Activated naive CD8-positive, alpha-beta T cell (primary cell): ENCODE data around the gene ASGR2.
"Not testable (repeated sequence)": the region's sequence is repeated elsewhere in the genome, so short reads cannot be mapped to it uniquely, and the experiment has no call there.

ENCODE experiments used
- H3K27ac Mint-ChIP-seq: one replicate; pipeline ENCODE4 v1.8.0; 2021; ENCODE audit warnings: mixed read lengths
- H3K27me3 Mint-ChIP-seq: one replicate; pipeline ENCODE4 v1.8.0; 2021; ENCODE audit warnings: mixed read lengths
- H3K36me3 Mint-ChIP-seq: one replicate; pipeline ENCODE4 v1.8.0; 2021; ENCODE audit warnings: mixed read lengths
- H3K4me1 Mint-ChIP-seq: one replicate; pipeline ENCODE4 v1.8.0; 2021; ENCODE audit warnings: low read depth, mixed read lengths
- H3K4me3 Mint-ChIP-seq: one replicate; pipeline ENCODE4 v1.8.0; 2021; ENCODE audit warnings: mild to moderate bottlenecking, mixed read lengths
- H3K9me3 Mint-ChIP-seq: one replicate; pipeline ENCODE4 v1.8.0; 2021; ENCODE audit warnings: low read depth, mixed read lengths

ASGR2 gene

DNA sequence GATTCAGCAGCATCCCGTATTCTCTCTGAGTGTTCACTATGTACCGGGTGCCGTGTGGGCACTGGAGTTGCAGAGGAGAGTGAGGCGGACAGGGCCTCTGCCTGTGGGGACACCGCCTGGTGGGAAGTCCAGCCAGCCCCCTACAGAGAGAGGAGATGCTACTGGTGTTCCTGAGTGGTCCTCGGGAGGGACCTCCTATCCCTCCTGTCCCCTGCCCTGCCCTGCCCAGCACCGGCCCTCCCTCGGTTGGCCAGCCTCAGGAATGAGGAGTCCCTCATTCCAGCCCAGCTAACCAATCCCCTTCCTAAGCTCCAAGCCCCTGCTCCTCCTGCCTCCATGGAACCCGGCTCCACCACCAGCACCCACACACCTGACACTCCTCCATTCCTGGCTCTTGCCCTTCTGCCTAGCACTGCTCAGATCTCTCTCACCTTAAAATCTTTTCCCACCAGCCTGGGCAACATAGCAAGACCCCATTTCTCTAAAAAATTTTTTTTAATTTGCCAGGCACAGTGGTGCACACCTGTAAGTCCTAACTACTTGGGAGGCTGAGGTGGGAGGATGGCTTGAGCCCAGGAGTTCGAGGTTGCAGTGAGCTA is 2.0 kb downstream of the ASGR2 start:
- Mint-ChIP-seq H3K36me3 (no peaks in the 10 kb centered on the region), H3K27me3 (peaks cover 4% of the 10 kb centered on the region), H3K27ac (no peak overlapping the region), H3K9me3 (no peaks in the 10 kb centered on the region), H3K4me1 (peaks cover 7% of the 10 kb centered on the region), H3K4me3 (no peak overlapping the region)

DNA sequence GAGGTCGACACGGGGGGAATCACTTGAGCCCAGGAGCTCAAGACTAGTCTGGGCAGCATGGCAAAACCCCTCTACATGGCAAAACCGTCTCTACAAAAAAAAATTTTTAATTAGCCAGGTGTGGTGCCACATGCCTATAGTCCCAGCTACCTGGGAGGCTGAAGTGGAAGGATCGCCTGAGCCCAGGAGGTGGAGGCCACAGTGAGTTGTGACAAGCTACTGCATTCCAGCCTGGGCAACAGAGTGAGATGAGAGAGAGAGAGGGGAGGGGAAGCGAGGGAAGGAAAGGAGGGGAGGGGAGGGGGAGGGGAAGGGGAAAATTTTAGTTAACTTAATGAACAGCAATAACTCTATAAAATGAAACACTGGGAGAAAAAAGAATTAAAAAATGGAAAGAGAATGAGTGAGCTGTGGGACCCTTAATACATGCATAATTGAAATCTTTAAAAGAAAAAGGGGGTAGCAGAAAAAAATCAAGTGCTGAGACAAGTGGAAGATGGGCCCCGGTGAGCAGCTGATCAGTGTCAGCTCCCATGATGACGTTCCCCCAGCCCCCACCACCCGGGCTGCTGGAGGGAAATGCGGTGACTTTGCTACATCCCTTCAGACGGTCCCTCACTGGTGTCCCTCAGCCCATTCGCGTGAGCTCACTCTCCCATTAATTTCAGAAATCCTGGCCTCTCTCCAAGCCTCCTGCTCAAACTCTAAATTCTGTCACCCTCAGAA is 2.7 kb downstream of the ASGR2 start:
- H3K4me1 Mint-ChIP-seq = peaks cover 7% of the 10 kb centered on the region
- H3K4me3 Mint-ChIP-seq = no peak overlapping the region
- peaks cover 7% of the 10 kb centered on the region for H3K27me3 Mint-ChIP-seq
- no peak overlapping the region for H3K27ac Mint-ChIP-seq
- no peaks in the 10 kb centered on the region for H3K36me3 Mint-ChIP-seq
- no peaks in the 10 kb centered on the region for H3K9me3 Mint-ChIP-seq

DNA sequence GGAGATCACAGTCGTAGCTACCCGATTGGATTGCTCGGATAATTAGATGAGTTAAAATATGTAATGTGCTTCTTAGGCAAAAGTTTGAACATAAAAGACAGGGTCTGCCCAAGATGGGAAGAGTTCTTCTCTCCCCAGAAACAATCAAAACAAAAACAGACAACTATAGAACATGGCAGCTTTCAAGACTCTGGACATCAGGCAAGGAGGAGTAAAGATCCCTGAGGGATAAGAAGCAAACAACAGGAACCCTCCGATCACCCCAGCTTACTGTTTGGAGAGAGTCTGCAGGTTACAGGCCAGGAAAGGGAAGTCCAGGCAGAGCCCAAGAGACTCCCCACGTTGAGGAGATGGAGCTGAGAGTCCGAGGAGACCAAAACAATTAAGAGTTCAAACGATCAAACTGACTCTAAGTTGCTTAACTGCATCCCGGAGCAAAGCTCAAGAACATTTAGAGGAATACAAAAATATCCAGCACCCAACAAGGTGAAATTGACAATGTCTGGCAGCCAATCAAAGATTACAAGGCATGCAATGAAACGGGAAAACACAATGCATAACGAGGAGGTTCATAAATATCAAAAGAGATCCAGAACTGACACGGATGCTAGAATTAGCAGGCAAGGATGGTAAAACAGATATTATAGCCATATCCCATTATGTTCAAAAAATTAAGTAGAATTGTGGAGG is 3.9 kb downstream of the ASGR2 start:
- H3K27ac Mint-ChIP-seq = no peak overlapping the region
- H3K4me1 Mint-ChIP-seq = peaks cover 7% of the 10 kb centered on the region
- H3K4me3 Mint-ChIP-seq = no peak overlapping the region
- H3K36me3 Mint-ChIP-seq = no peaks in the 10 kb centered on the region
- no peaks in the 10 kb centered on the region for H3K9me3 Mint-ChIP-seq
- peaks cover 7% of the 10 kb centered on the region for H3K27me3 Mint-ChIP-seq

GRCh38 chr17:7109461-7110322 is 4.9 kb downstream of the ASGR2 start:
- H3K4me1 Mint-ChIP-seq = peaks cover 7% of the 10 kb centered on the region
- H3K4me3 Mint-ChIP-seq = no peak overlapping the region

DNA sequence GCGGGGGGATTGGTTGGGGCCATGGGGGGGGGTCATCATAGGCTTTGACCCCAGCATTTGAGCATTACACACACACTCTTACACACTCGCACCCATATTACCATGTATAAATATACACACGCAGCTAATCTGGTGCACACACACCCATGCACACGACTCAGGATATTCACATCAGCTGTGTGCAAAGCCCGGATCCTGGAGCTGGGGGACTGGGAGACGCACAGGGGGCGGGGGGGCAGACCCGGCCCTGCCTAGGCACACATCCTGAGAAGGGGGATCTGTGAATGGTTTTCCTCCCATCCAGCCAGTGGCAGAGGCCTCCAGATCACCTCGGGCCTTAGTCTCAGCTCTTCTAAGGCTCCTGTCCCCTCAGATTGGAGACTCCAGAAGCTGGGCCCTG is 5.6 kb downstream of the ASGR2 start:
- Mint-ChIP-seq H3K4me1 (peaks cover 7% of the 10 kb centered on the region), H3K9me3 (no peaks in the 10 kb centered on the region), H3K4me3 (no peak overlapping the region), H3K27me3 (peaks cover 7% of the 10 kb centered on the region), H3K36me3 (no peaks in the 10 kb centered on the region), H3K27ac (no peak overlapping the region)

More at GRCh38 chr17:7109461-7110322, 4.9 kb downstream of the ASGR2 start:
- Mint-ChIP-seq H3K27ac (no peak overlapping the region), H3K9me3 (no peaks in the 10 kb centered on the region), H3K36me3 (no peaks in the 10 kb centered on the region), H3K27me3 (peaks cover 7% of the 10 kb centered on the region)

DNA sequence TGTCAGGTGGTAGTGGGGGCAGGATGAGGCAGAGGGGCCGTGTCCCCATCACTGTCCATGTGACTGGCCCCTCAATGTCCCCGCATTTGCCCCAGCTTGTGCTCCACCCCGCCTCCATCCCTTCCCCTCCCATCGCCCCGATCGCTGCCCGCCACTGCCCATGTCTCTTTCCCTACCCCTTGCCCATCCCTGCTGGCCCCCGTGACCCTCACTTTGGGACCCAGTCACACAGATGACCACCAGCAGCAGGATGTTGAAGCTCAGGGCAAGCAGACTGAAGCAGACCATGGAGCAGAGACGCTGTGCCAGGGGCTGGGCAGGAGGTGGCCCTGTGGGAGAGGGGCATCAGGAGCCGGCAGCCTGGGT is 6.1 kb downstream of the ASGR2 start:
- Mint-ChIP-seq H3K4me1 (peaks cover 7% of the 10 kb centered on the region), H3K9me3 (no peaks in the 10 kb centered on the region), H3K36me3 (no peaks in the 10 kb centered on the region), H3K4me3 (no peak overlapping the region), H3K27ac (no peak overlapping the region), H3K27me3 (peaks cover 7% of the 10 kb centered on the region)

DNA sequence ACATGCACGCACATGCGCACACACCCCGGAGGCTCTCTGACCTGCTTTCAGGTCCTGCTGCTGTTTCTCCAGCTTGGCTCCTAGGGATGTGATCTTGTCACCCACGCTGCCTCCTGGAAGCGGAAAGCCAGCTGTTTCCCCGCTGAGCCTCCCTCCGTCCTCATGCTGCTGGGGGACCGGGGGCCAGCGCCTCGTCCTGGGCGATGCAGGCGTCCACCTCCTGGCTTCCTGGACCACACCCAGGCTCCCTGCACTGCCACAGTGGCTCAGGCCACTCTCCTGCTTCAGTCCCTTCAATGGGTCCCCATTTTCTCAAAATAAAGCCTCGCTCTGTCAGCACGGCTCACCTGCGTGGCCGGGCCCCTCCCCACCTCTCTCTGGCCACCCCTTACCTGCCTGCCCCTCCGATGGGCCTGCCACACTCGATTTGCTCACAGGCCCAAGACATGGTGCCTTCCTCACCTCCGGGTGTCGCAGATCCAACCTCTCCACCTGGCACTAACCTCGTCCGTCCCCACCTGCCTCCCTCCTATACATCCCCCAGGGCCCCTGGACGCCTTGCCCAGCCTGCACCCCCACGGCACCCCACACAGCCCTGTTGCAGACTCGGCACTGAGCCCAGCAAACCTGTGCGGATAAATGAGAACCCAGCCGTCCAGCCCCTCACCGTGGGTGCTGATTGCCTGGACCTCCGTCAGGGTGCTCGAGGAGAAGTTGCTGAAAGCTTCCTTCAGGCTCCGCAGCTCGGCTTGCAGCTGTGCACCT is 6.6 kb downstream of the ASGR2 start:
- Mint-ChIP-seq H3K4me3 (no peak overlapping the region), H3K9me3 (no peaks in the 10 kb centered on the region), H3K27ac (no peak overlapping the region), H3K4me1 (peaks cover 7% of the 10 kb centered on the region), H3K36me3 (no peaks in the 10 kb centered on the region), H3K27me3 (peaks cover 7% of the 10 kb centered on the region)

DNA sequence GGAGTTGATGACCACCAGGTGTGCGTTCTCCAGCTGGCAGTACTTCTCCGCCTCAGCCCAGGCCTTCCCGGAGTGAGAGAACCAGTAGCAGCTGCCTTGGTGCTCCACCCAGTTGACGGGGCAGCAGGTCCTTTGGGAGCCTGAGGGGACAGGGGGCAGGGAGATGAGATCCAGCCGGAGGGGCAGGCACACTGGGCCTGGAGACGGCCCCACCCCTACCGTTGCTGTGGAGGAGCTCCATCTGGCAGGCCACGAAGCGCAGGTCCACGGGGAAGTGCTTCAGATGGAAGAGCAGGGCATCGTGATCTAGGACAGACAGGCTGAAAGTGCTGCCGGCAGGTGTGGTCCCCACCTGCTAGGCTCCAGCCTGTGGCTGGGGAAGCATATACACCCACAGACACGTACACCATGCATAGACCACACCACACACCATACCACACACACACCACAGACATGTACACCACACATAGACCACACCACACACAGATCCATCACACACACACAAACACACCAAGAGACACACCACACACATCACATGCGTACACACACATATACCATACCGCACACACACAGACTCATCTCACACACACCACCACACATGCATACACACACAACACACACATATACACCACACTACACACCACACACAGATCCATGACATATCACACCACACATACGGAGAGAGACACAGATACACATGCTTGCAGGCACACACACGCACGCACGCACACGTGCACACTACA is 7.4 kb downstream of the ASGR2 start:
- no peak overlapping the region for H3K4me3 Mint-ChIP-seq
- peaks cover 7% of the 10 kb centered on the region for H3K27me3 Mint-ChIP-seq
- H3K4me1 Mint-ChIP-seq = peaks cover 7% of the 10 kb centered on the region
- H3K36me3 Mint-ChIP-seq = no peaks in the 10 kb centered on the region
- H3K9me3 Mint-ChIP-seq = no peaks in the 10 kb centered on the region
- H3K27ac Mint-ChIP-seq = no peak overlapping the region

DNA sequence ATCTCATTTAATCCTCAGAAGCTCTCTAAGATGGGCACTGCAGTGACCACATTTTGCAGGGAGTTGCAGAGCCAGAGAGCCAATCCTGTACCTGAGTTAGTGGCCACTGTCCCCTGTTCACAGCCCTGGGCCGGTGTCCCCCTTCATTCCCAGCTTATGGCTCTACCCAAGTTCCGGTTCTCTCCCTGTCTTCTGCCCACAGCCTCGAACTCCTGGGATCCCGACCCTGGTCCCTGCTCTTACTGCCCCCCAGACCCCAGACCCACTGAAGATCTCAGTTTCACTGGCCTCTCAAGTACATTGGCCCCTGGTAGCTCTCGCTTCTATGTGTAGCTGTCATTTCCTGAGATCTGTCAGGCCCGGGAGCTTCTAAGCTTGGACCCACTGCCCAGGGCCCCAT is 12.2 kb downstream of the ASGR2 start:
- no peaks in the 10 kb centered on the region for H3K4me1 Mint-ChIP-seq
- H3K27me3 Mint-ChIP-seq = peaks cover 1% of the 10 kb centered on the region
- H3K27ac Mint-ChIP-seq = no peak overlapping the region
- H3K4me3 Mint-ChIP-seq = no peak overlapping the region
- H3K9me3 Mint-ChIP-seq = no peaks in the 10 kb centered on the region
- no peaks in the 10 kb centered on the region for H3K36me3 Mint-ChIP-seq

DNA sequence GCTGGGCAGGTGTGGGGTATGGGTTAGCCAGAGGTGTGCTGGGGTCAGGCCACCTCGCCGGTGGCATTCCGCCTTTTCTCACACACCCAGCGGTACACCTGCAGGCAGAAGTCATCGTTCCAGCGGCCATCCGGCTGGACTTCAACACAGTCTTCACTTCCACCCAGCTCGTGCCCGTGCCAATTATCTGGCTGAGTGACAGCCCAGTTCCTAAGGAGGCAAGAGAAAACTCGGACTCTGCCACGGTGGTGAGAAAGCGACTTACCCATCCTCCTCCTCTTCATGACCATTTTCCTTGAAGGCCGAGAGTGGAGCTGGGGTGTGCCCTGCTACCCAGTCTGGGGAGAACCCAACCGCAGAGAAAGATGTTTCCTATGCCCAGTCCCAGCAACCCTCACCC is 13.1 kb downstream of the ASGR2 start:
- Mint-ChIP-seq H3K4me3 (no peak overlapping the region), H3K27ac (no peak overlapping the region), H3K9me3 (no peaks in the 10 kb centered on the region), H3K36me3 (no peaks in the 10 kb centered on the region), H3K27me3 (no peaks in the 10 kb centered on the region), H3K4me1 (no peaks in the 10 kb centered on the region)

GRCh38 chr17:7100641-7101379 is 13.8 kb downstream of the ASGR2 start:
- not testable (repeated sequence) for H3K9me3 Mint-ChIP-seq, H3K27ac Mint-ChIP-seq, H3K4me1 Mint-ChIP-seq, H3K36me3 Mint-ChIP-seq, H3K27me3 Mint-ChIP-seq, H3K4me3 Mint-ChIP-seq

DNA sequence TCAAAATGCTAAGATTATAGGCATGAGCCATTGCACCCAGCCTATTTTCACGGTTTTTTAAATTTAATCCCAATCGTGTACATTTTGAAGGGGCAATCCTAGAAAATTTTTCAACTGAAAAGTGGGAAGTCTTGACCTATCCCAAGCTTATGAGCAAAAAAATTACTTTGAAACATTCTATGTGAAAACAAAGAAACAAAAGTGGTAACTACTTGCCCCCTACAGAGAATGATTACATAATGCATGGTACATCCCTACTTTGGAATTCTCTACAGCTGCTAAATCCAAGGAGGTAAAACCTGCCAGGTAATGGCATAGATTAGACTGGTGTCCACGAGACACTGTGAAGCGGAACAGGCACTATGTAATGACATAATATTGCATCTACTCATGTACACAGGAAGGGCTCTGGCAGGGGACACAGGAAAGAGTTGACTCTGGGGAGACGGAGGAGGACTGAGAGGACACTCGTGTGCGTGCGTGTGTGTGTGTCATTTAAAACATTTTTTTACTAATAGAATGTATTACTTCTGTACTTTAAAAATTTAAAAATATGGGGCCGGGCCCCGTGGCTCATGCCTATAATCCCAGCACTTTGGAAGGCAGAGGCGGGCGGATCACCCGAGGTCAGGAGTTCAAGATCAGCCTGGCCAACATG is 15.7 kb downstream of the ASGR2 start:
- Mint-ChIP-seq H3K9me3 (no peaks in the 10 kb centered on the region), H3K36me3 (no peaks in the 10 kb centered on the region), H3K4me3 (no peak overlapping the region), H3K27ac (no peak overlapping the region), H3K27me3 (no peaks in the 10 kb centered on the region), H3K4me1 (peaks cover 3% of the 10 kb centered on the region)

GRCh38 chr17:7097940-7098339 is 16.7 kb downstream of the ASGR2 start:
- H3K27ac Mint-ChIP-seq = no peak overlapping the region
- H3K9me3 Mint-ChIP-seq = no peaks in the 10 kb centered on the region
- H3K36me3 Mint-ChIP-seq = no peaks in the 10 kb centered on the region
- peaks cover 3% of the 10 kb centered on the region for H3K4me1 Mint-ChIP-seq
- no peak overlapping the region for H3K4me3 Mint-ChIP-seq
- no peaks in the 10 kb centered on the region for H3K27me3 Mint-ChIP-seq
